ENCODE measurements around the gene NTNG2.

The NTNG2 gene

DNA sequence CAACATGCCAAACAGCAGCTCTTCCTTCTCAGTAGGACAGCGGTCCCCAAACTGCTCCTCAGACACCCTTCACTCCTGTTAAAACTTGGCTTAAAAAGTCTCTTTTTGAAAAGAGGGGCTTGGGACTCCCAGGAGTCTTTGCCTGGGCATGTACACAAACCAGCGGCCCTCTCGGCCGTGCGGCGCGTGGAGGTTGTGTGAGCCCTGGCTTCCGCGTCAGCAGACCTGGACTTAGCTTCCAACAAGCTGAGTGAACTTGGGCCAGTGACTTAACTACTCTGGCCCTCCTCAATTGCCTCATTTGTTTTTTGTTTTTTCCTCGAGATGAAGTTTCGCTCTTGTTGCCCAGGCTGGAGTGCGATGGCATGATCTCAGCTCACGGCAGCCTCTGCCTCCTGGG is 15.3 kb upstream of the NTNG2 start:
- H3K4me1 ChIP-seq (ENCODE audit: control insufficient read depth, insufficient read depth, low read length, poor library complexity, severe bottlenecking) = no peaks in the 10 kb centered on the region
- H3K4me3 ChIP-seq (ENCODE audit: extremely low read depth, insufficient read depth, low read length, poor library complexity, severe bottlenecking) = no peak overlapping the region
- H3K9me3 ChIP-seq (ENCODE audit: control insufficient read depth, low read length) = no peaks in the 10 kb centered on the region
- H3K27ac ChIP-seq (ENCODE audit: low read depth, low read length, severe bottlenecking) = no peak overlapping the region
- H3K36me3 ChIP-seq (ENCODE audit: control insufficient read depth, insufficient read depth, low read length) = no peaks in the 10 kb centered on the region
- 87 to 92% methylated on average over 13 of the region's 13 CpGs for WGBS, 2 experiments (ENCODE audit: insufficient coverage in 2 of 2)

DNA sequence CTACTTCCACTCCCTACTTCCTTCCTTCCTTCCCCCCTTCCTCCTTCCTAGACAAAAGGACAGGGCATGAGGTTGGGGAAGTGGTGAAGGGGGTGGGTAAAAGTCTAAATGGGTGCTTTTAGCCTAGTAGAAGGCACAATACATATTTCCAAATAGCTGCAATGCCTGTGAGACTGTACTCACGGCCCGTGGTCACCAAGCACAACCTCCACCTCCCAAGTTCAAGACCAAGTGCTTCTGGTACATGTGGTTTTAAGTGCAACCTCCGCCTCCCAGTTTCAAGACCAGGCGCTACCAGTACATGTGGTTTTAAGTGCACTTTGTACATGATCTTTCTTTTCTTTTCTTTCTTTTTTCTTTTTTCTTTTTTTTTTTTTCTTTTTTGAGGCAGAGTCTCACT is 14.5 kb upstream of the NTNG2 start:
- 73 to 87% methylated on average over 2 to 3 of the region's 4 CpGs for WGBS, 2 experiments (ENCODE audit: insufficient coverage in 2 of 2)
- Histone ChIP-seq H3K4me1 (ENCODE audit: control insufficient read depth, insufficient read depth, low read length, poor library complexity, severe bottlenecking) (no peaks in the 10 kb centered on the region), H3K36me3 (ENCODE audit: control insufficient read depth, insufficient read depth, low read length) (no peaks in the 10 kb centered on the region), H3K9me3 (ENCODE audit: control insufficient read depth, low read length) (no peaks in the 10 kb centered on the region), H3K27ac (ENCODE audit: low read depth, low read length, severe bottlenecking) (no peak overlapping the region), H3K4me3 (ENCODE audit: extremely low read depth, insufficient read depth, low read length, poor library complexity, severe bottlenecking) (no peak overlapping the region)

DNA sequence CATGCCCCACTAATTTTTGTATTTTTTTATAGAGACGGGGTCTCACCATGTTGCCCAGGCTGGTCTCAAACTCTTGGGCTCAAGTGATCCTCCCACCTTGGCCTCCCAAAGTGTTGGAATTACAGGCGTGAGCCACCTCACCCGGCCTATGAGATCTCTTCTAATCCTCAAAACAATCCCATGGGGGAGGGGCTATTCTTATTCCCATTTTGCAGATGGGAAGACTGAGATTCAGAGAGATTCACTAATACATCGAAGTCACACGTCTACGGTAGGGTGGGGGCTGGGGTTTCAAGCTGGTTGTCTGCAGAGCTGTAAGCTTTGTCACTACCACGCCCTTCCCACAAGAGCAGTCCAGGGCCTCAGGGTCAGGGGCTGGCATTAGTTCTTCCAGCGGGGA is 14.0 kb upstream of the NTNG2 start:
- no peaks in the 10 kb centered on the region for H3K4me1 ChIP-seq (ENCODE audit: control insufficient read depth, insufficient read depth, low read length, poor library complexity, severe bottlenecking)
- WGBS, 2 experiments (ENCODE audit: insufficient coverage in 2 of 2) = 88 to 98% methylated on average over 5 to 6 of the region's 8 CpGs
- no peak overlapping the region for H3K4me3 ChIP-seq (ENCODE audit: extremely low read depth, insufficient read depth, low read length, poor library complexity, severe bottlenecking)
- no peaks in the 10 kb centered on the region for H3K36me3 ChIP-seq (ENCODE audit: control insufficient read depth, insufficient read depth, low read length)
- H3K27ac ChIP-seq (ENCODE audit: low read depth, low read length, severe bottlenecking) = no peak overlapping the region
- H3K9me3 ChIP-seq (ENCODE audit: control insufficient read depth, low read length) = no peaks in the 10 kb centered on the region

DNA sequence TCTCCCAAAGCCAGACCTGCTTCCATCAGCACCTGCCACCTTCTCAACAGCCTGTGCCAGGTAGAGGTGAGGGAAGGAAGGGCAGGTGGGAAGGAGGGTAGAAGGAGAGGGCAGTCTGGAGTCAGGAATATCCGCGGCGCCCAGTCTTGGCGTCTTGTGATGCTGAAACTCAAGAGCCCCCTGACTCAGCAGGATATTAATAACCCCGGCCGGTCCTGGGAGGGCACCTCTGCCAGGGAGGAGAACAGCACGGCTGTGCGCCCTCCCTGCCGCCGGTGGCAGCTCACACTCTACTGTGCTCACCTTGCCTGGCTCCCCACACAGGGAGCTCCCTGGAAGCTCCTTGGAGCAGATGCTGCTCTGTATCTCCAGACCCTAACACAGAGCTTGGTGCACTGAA is 11.6 kb upstream of the NTNG2 start:
- 73 to 83% methylated on average over 6 to 10 of the region's 10 CpGs for WGBS, 2 experiments (ENCODE audit: insufficient coverage in 2 of 2)
- no peaks in the 10 kb centered on the region for H3K36me3 ChIP-seq (ENCODE audit: control insufficient read depth, insufficient read depth, low read length)
- no peaks in the 10 kb centered on the region for H3K4me1 ChIP-seq (ENCODE audit: control insufficient read depth, insufficient read depth, low read length, poor library complexity, severe bottlenecking)
- H3K27ac ChIP-seq (ENCODE audit: low read depth, low read length, severe bottlenecking) = no peak overlapping the region
- H3K4me3 ChIP-seq (ENCODE audit: extremely low read depth, insufficient read depth, low read length, poor library complexity, severe bottlenecking) = no peak overlapping the region
- no peaks in the 10 kb centered on the region for H3K9me3 ChIP-seq (ENCODE audit: control insufficient read depth, low read length)

DNA sequence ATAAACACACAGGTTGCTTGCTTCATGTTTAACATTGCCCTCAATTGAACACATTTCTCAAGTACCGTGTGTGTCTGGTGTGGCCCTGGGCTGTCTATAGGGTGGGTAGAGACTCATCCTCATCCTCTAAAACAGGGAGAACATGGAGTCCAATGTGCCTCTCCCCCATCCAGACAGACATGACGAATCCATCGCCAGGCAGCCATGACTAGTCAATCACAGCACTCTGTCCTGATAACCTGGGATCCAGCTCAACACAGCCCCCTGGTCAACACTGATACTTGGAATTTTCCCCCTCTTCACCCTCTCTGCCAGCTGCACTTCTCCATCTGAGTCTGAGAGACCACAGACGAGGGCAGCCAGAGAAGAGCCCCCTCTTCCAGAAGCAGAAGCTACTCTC is 10.7 kb upstream of the NTNG2 start:
- 92 to 94% methylated on average over 2 to 3 of the region's 4 CpGs for WGBS, 2 experiments (ENCODE audit: insufficient coverage in 2 of 2)
- Histone ChIP-seq H3K36me3 (ENCODE audit: control insufficient read depth, insufficient read depth, low read length) (no peaks in the 10 kb centered on the region), H3K27ac (ENCODE audit: low read depth, low read length, severe bottlenecking) (no peak overlapping the region), H3K9me3 (ENCODE audit: control insufficient read depth, low read length) (no peaks in the 10 kb centered on the region), H3K4me3 (ENCODE audit: extremely low read depth, insufficient read depth, low read length, poor library complexity, severe bottlenecking) (no peak overlapping the region), H3K4me1 (ENCODE audit: control insufficient read depth, insufficient read depth, low read length, poor library complexity, severe bottlenecking) (no peaks in the 10 kb centered on the region)

DNA sequence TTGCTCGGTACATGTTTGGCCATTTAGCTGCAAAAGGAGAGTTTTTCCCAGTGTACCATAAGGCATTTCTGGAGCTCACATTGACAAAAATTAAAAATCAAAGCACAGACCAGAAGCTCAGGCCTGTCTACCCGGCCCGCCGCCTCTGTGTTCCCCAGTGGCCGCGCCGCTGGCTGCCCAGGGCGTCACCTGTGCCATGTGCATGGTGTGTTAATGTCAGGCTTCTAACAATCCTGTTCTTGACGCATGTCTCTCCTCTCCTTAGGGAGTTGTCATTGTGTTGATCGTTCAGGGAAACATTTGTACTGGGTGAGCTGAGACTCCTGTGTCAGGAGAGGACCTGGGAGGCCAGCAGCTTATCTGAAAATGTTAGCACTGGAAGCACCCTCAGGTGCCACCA is 9.6 kb upstream of the NTNG2 start:
- no peak overlapping the region for H3K27ac ChIP-seq (ENCODE audit: low read depth, low read length, severe bottlenecking)
- H3K4me1 ChIP-seq (ENCODE audit: control insufficient read depth, insufficient read depth, low read length, poor library complexity, severe bottlenecking) = no peaks in the 10 kb centered on the region
- H3K9me3 ChIP-seq (ENCODE audit: control insufficient read depth, low read length) = no peaks in the 10 kb centered on the region
- no peaks in the 10 kb centered on the region for H3K36me3 ChIP-seq (ENCODE audit: control insufficient read depth, insufficient read depth, low read length)
- WGBS, 2 experiments (ENCODE audit: insufficient coverage in 2 of 2) = 88 to 96% methylated on average over 7 to 8 of the region's 10 CpGs
- H3K4me3 ChIP-seq (ENCODE audit: extremely low read depth, insufficient read depth, low read length, poor library complexity, severe bottlenecking) = no peak overlapping the region

DNA sequence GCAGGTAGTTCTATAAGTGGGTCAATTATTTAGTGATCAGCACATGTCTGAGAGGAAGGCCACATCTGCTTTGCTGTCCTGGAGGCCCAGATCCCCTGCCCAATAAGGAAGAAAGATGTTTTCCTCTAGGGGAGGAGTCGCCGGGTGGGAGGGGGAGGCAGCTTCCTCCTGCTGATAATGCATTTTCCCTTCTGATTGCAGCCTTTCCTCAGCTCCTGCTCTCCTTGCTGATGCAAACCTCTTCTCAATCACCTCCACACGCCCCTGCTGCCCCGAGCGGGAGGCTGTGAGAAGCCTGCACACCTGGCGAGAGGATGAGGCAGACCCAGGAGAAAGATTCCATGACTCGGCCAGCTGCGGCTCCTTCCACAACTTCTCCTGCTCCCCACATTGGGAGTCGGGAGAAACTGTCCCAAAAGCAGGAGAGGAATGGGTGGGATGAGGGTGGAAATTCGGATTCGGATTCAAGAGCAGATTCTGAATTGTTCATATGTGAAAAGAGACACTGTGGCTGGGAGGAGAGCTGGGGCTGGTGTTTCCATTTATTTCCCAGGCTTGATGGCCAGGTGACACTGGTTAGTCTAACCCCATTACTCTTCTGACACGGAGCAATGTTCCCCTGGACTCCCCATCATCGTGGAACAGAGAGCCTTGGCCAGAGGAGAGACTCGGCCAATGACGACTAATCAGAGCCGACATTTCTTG is 6.8 kb upstream of the NTNG2 start:
- H3K4me3 ChIP-seq (ENCODE audit: extremely low read depth, insufficient read depth, low read length, poor library complexity, severe bottlenecking) = no peak overlapping the region
- no peak overlapping the region for H3K27ac ChIP-seq (ENCODE audit: low read depth, low read length, severe bottlenecking)
- WGBS, 2 experiments (ENCODE audit: insufficient coverage in 2 of 2) = 46 to 60% methylated on average over 10 to 13 of the region's 16 CpGs
- no peaks in the 10 kb centered on the region for H3K4me1 ChIP-seq (ENCODE audit: control insufficient read depth, insufficient read depth, low read length, poor library complexity, severe bottlenecking)
- no peaks in the 10 kb centered on the region for H3K9me3 ChIP-seq (ENCODE audit: control insufficient read depth, low read length)
- no peaks in the 10 kb centered on the region for H3K36me3 ChIP-seq (ENCODE audit: control insufficient read depth, insufficient read depth, low read length)

DNA sequence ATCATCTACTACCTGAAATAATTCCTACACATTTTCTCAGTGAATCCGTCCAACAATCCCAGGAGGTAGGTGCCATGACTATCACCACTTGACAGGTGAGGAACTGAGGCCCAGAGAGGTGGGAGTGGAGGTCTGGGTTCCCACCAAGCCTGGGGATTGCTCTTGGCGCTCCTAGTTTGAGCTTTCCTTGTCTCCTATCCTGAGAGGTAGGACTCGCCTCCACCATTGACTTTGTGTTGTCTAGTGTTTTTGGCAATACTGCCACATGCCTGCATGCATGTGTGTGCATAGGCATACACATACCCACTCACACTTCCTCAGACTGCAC is 6.3 kb upstream of the NTNG2 start:
- no peaks in the 10 kb centered on the region for H3K36me3 ChIP-seq (ENCODE audit: control insufficient read depth, insufficient read depth, low read length)
- H3K27ac ChIP-seq (ENCODE audit: low read depth, low read length, severe bottlenecking) = no peak overlapping the region
- H3K4me3 ChIP-seq (ENCODE audit: extremely low read depth, insufficient read depth, low read length, poor library complexity, severe bottlenecking) = no peak overlapping the region
- no peaks in the 10 kb centered on the region for H3K4me1 ChIP-seq (ENCODE audit: control insufficient read depth, insufficient read depth, low read length, poor library complexity, severe bottlenecking)
- whole genome bisulfite sequencing, 2 experiments (ENCODE audit: insufficient coverage in 2 of 2) = 100% methylated on average over 1 of the region's 3 CpGs
- no peaks in the 10 kb centered on the region for H3K9me3 ChIP-seq (ENCODE audit: control insufficient read depth, low read length)

DNA sequence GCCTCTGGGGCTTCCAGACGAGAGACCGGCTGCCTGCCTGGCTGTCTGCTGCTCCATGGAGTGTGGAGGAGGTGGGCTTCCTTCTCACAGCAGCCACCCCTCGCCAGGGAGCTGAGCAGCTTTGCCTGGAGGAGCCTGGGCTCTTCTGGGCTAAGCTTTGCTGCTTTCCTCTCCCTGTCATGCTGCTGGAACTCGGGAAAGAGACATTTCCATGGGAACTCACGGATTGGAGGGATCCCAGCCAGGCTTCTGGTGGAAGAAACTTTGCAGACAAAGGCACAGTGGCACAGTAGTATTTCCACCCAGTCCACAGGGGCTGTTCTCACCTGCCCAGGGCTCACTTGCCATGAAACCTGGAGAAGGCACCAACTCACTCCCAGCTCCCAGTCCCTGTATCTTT is 5.6 kb upstream of the NTNG2 start:
- no peaks in the 10 kb centered on the region for H3K9me3 ChIP-seq (ENCODE audit: control insufficient read depth, low read length)
- WGBS, 2 experiments (ENCODE audit: insufficient coverage in 2 of 2) = 79 to 93% methylated on average over 2 to 5 of the region's 5 CpGs
- no peaks in the 10 kb centered on the region for H3K4me1 ChIP-seq (ENCODE audit: control insufficient read depth, insufficient read depth, low read length, poor library complexity, severe bottlenecking)
- no peak overlapping the region for H3K27ac ChIP-seq (ENCODE audit: low read depth, low read length, severe bottlenecking)
- no peaks in the 10 kb centered on the region for H3K36me3 ChIP-seq (ENCODE audit: control insufficient read depth, insufficient read depth, low read length)
- no peak overlapping the region for H3K4me3 ChIP-seq (ENCODE audit: extremely low read depth, insufficient read depth, low read length, poor library complexity, severe bottlenecking)

DNA sequence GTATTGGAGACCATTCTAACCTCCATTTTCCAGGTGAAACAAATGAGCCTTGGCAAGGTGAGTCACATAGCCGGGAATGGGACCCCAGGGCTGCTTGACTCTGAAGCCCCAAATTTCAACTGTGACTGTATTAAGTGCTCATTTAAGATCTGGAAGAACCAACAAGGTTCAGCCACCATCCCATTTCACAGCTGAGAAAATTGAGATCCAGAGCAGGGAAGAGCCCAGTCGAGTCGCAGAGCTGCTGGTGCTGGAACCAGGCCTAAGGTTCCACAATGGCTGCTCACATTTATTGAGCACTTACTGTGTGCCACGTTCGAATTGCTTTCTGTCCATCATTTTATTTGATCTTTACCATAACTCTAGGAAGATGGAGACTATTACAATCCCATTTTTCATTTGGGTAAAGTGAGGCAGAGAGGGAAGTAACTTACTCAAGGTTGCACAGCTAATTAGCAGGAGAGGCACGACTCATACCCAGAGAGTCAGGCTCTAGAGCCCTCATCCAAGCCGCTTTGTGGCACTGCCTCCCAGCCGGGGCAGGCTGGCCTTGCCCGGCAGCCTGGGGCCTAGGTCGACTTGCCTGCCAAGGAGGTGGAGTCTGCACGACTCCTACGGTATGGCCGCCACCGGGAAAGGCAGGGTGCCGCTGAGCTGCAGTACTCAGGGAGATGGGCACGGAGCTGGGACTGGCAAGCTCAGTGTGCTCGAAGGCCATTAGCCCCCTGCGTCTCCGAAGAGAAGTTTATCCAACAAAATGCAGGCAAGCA is 4.3 kb upstream of the NTNG2 start:
- no peaks in the 10 kb centered on the region for H3K36me3 ChIP-seq (ENCODE audit: control insufficient read depth, insufficient read depth, low read length)
- H3K4me1 ChIP-seq (ENCODE audit: control insufficient read depth, insufficient read depth, low read length, poor library complexity, severe bottlenecking) = peaks cover under 1% of the 10 kb centered on the region
- 76 to 84% methylated on average over 15 to 17 of the region's 19 CpGs for WGBS, 2 experiments (ENCODE audit: insufficient coverage in 2 of 2)
- H3K9me3 ChIP-seq (ENCODE audit: control insufficient read depth, low read length) = no peaks in the 10 kb centered on the region
- no peak overlapping the region for H3K27ac ChIP-seq (ENCODE audit: low read depth, low read length, severe bottlenecking)
- H3K4me3 ChIP-seq (ENCODE audit: extremely low read depth, insufficient read depth, low read length, poor library complexity, severe bottlenecking) = no peak overlapping the region

All from mesodermal cell (in vitro differentiated cells).